ENCODE measurements around the gene NRIP3.

Gene NRIP3

GRCh38 chr11:9037963-9038362, 34.2 kb upstream of the NRIP3 start:
- no peak overlapping the region for H3K27ac ChIP-seq (ENCODE audit: low read depth, low read length)
- H3K27me3 ChIP-seq (ENCODE audit: control insufficient read depth, insufficient read depth, low read length), result no peaks in the 10 kb centered on the region
- peaks cover 15% of the 10 kb centered on the region for H3K4me1 ChIP-seq (ENCODE audit: control insufficient read depth, insufficient read depth, low read length)
- no peaks in the 10 kb centered on the region for H3K9me3 ChIP-seq (ENCODE audit: control insufficient read depth, insufficient read depth, low read length)
- no peak overlapping the region for H3K4me3 ChIP-seq (ENCODE audit: low read depth, low read length)
- H3K36me3 ChIP-seq (ENCODE audit: control insufficient read depth, insufficient read depth, low read length), result no peaks in the 10 kb centered on the region
- no peak overlapping the region for H3K9ac ChIP-seq (ENCODE audit: low read depth, low read length)

- Histone ChIP-seq H3K36me3 (ENCODE audit: control insufficient read depth, insufficient read depth, low read length) (no peaks in the 10 kb centered on the region), H3K4me3 (ENCODE audit: low read depth, low read length) (no peak overlapping the region), H3K9me3 (ENCODE audit: control insufficient read depth, insufficient read depth, low read length) (no peaks in the 10 kb centered on the region), H3K27ac (ENCODE audit: low read depth, low read length) (peak overlapping the region; percentile 80), H3K9ac (ENCODE audit: low read depth, low read length) (peak overlapping the region; percentile 20; the same call in 1 of the 2 replicates), H3K27me3 (ENCODE audit: control insufficient read depth, insufficient read depth, low read length) (no peaks in the 10 kb centered on the region), H3K4me1 (ENCODE audit: control insufficient read depth, insufficient read depth, low read length) (peaks cover 15% of the 10 kb centered on the region)
Observed at GRCh38 chr11:9037046-9037780, 33.4 kb upstream of the NRIP3 start.

GRCh38 chr11:9030601-9031000, 26.8 kb upstream of the NRIP3 start:
- no peaks in the 10 kb centered on the region for H3K4me1 ChIP-seq (ENCODE audit: control insufficient read depth, insufficient read depth, low read length)
- no peak overlapping the region for H3K27ac ChIP-seq (ENCODE audit: low read depth, low read length)
- no peaks in the 10 kb centered on the region for H3K27me3 ChIP-seq (ENCODE audit: control insufficient read depth, insufficient read depth, low read length)
- H3K9me3 ChIP-seq (ENCODE audit: control insufficient read depth, insufficient read depth, low read length), result no peaks in the 10 kb centered on the region
- no peak overlapping the region for H3K4me3 ChIP-seq (ENCODE audit: low read depth, low read length)
- no peak overlapping the region for H3K9ac ChIP-seq (ENCODE audit: low read depth, low read length)
- H3K36me3 ChIP-seq (ENCODE audit: control insufficient read depth, insufficient read depth, low read length), result no peaks in the 10 kb centered on the region

- no peak overlapping the region for H3K4me3 ChIP-seq (ENCODE audit: low read depth, low read length)
- H3K27me3 ChIP-seq (ENCODE audit: control insufficient read depth, insufficient read depth, low read length), result no peaks in the 10 kb centered on the region
- H3K9me3 ChIP-seq (ENCODE audit: control insufficient read depth, insufficient read depth, low read length), result no peaks in the 10 kb centered on the region
- no peaks in the 10 kb centered on the region for H3K4me1 ChIP-seq (ENCODE audit: control insufficient read depth, insufficient read depth, low read length)
- no peaks in the 10 kb centered on the region for H3K36me3 ChIP-seq (ENCODE audit: control insufficient read depth, insufficient read depth, low read length)
- no peak overlapping the region for H3K27ac ChIP-seq (ENCODE audit: low read depth, low read length)
- no peak overlapping the region for H3K9ac ChIP-seq (ENCODE audit: low read depth, low read length)
Observed at GRCh38 chr11:9029422-9029821, 25.6 kb upstream of the NRIP3 start.

GRCh38 chr11:9028581-9028980, 24.8 kb upstream of the NRIP3 start:
- no peaks in the 10 kb centered on the region for H3K9me3 ChIP-seq (ENCODE audit: control insufficient read depth, insufficient read depth, low read length)
- H3K4me3 ChIP-seq (ENCODE audit: low read depth, low read length), result no peak overlapping the region
- H3K27me3 ChIP-seq (ENCODE audit: control insufficient read depth, insufficient read depth, low read length), result no peaks in the 10 kb centered on the region
- no peaks in the 10 kb centered on the region for H3K36me3 ChIP-seq (ENCODE audit: control insufficient read depth, insufficient read depth, low read length)
- H3K9ac ChIP-seq (ENCODE audit: low read depth, low read length), result no peak overlapping the region
- no peaks in the 10 kb centered on the region for H3K4me1 ChIP-seq (ENCODE audit: control insufficient read depth, insufficient read depth, low read length)
- H3K27ac ChIP-seq (ENCODE audit: low read depth, low read length), result no peak overlapping the region

GRCh38 chr11:9025101-9025850, 21.5 kb upstream of the NRIP3 start:
- Histone ChIP-seq H3K27ac (ENCODE audit: low read depth, low read length) (no peak overlapping the region), H3K9me3 (ENCODE audit: control insufficient read depth, insufficient read depth, low read length) (no peaks in the 10 kb centered on the region), H3K4me1 (ENCODE audit: control insufficient read depth, insufficient read depth, low read length) (no peaks in the 10 kb centered on the region), H3K27me3 (ENCODE audit: control insufficient read depth, insufficient read depth, low read length) (no peaks in the 10 kb centered on the region), H3K9ac (ENCODE audit: low read depth, low read length) (no peak overlapping the region), H3K36me3 (ENCODE audit: control insufficient read depth, insufficient read depth, low read length) (no peaks in the 10 kb centered on the region), H3K4me3 (ENCODE audit: low read depth, low read length) (no peak overlapping the region)

- no peaks in the 10 kb centered on the region for H3K9me3 ChIP-seq (ENCODE audit: control insufficient read depth, insufficient read depth, low read length)
- no peaks in the 10 kb centered on the region for H3K36me3 ChIP-seq (ENCODE audit: control insufficient read depth, insufficient read depth, low read length)
- no peak overlapping the region for H3K9ac ChIP-seq (ENCODE audit: low read depth, low read length)
- H3K4me3 ChIP-seq (ENCODE audit: low read depth, low read length), result no peak overlapping the region
- no peaks in the 10 kb centered on the region for H3K4me1 ChIP-seq (ENCODE audit: control insufficient read depth, insufficient read depth, low read length)
- no peak overlapping the region for H3K27ac ChIP-seq (ENCODE audit: low read depth, low read length)
- no peaks in the 10 kb centered on the region for H3K27me3 ChIP-seq (ENCODE audit: control insufficient read depth, insufficient read depth, low read length)
Observed at GRCh38 chr11:9022961-9023680, 19.3 kb upstream of the NRIP3 start.

- Histone ChIP-seq H3K9ac (ENCODE audit: low read depth, low read length) (no peak overlapping the region), H3K27me3 (ENCODE audit: control insufficient read depth, insufficient read depth, low read length) (no peaks in the 10 kb centered on the region), H3K9me3 (ENCODE audit: control insufficient read depth, insufficient read depth, low read length) (no peaks in the 10 kb centered on the region), H3K4me1 (ENCODE audit: control insufficient read depth, insufficient read depth, low read length) (no peaks in the 10 kb centered on the region), H3K36me3 (ENCODE audit: control insufficient read depth, insufficient read depth, low read length) (no peaks in the 10 kb centered on the region), H3K4me3 (ENCODE audit: low read depth, low read length) (no peak overlapping the region), H3K27ac (ENCODE audit: low read depth, low read length) (no peak overlapping the region)
Observed at GRCh38 chr11:9020916-9021315, 17.1 kb upstream of the NRIP3 start.

GRCh38 chr11:9019861-9020260, 16.1 kb upstream of the NRIP3 start:
- no peak overlapping the region for H3K4me3 ChIP-seq (ENCODE audit: low read depth, low read length)
- no peaks in the 10 kb centered on the region for H3K36me3 ChIP-seq (ENCODE audit: control insufficient read depth, insufficient read depth, low read length)
- H3K9ac ChIP-seq (ENCODE audit: low read depth, low read length), result no peak overlapping the region
- no peaks in the 10 kb centered on the region for H3K27me3 ChIP-seq (ENCODE audit: control insufficient read depth, insufficient read depth, low read length)
- H3K9me3 ChIP-seq (ENCODE audit: control insufficient read depth, insufficient read depth, low read length), result no peaks in the 10 kb centered on the region
- H3K4me1 ChIP-seq (ENCODE audit: control insufficient read depth, insufficient read depth, low read length), result no peaks in the 10 kb centered on the region
- no peak overlapping the region for H3K27ac ChIP-seq (ENCODE audit: low read depth, low read length)

GRCh38 chr11:9017773-9018172, 14.0 kb upstream of the NRIP3 start:
- H3K27me3 ChIP-seq (ENCODE audit: control insufficient read depth, insufficient read depth, low read length), result no peaks in the 10 kb centered on the region
- H3K27ac ChIP-seq (ENCODE audit: low read depth, low read length), result no peak overlapping the region
- no peaks in the 10 kb centered on the region for H3K4me1 ChIP-seq (ENCODE audit: control insufficient read depth, insufficient read depth, low read length)
- H3K9me3 ChIP-seq (ENCODE audit: control insufficient read depth, insufficient read depth, low read length), result no peaks in the 10 kb centered on the region
- no peaks in the 10 kb centered on the region for H3K36me3 ChIP-seq (ENCODE audit: control insufficient read depth, insufficient read depth, low read length)
- H3K4me3 ChIP-seq (ENCODE audit: low read depth, low read length), result no peak overlapping the region
- H3K9ac ChIP-seq (ENCODE audit: low read depth, low read length), result no peak overlapping the region
